ENCODE data around the gene COL11A2. TPM values are rescaled to one million over a fixed set of nuclear protein-coding genes. Genes with fewer than 3 reads are reported as not detected.
"Not testable (repeated sequence)": the region's sequence is repeated elsewhere in the genome, so short reads cannot be mapped to it uniquely, and the experiment has no call there.

COL11A2 gene
- polyA plus RNA-seq, 1 of the 3 experiments (the other 2 are of a cell fraction): 0.99 TPM

- no peaks in the 10 kb centered on the region for H3K79me2 ChIP-seq (ENCODE audit: insufficient read depth)
- H3F3A ChIP-seq (replicated peaks; ENCODE audit: insufficient read depth): no peaks in the 10 kb centered on the region
- no peaks in the 10 kb centered on the region for H3K4me1 ChIP-seq (ENCODE audit: control insufficient read depth in 1 of 2, insufficient read depth in 2 of 2, low read depth in 1 of 2, low read length in 1 of 2)
- no peak overlapping the region for H3K9ac ChIP-seq
- ChIA-PET POLR2A (no interaction called here), CTCF (interaction anchor here (0.6 to 6.8 kb wide), 7 partner anchors 11 to 1066 kb away, joined by 4 to 68 read pairs (median 22); no protein-coding TSS in a partner anchor)
- 0 out of 2 replicates have a peak, but pooled peaks cover 5% of the 10 kb centered on the region for H3K9me3 ChIP-seq
- no peak for TF ChIP-seq EP300 (IDR thresholded peaks at IDR 0.05; ENCODE audit: borderline replicate concordance in 1 of 2, low read depth in 1 of 2, low read length in 1 of 2)
- no peak for TF ChIP-seq MEF2A (IDR thresholded peaks at IDR 0.05; ENCODE audit: borderline replicate concordance, low read depth)
- TF ChIP-seq CTCF (IDR thresholded peaks at IDR 0.05): no peak
- no peak for TF ChIP-seq NFIC (IDR thresholded peaks at IDR 0.05; ENCODE audit: borderline replicate concordance)
- TF ChIP-seq FOXJ3 (CRISPR knock-in tag; IDR thresholded peaks at IDR 0.05): no peak
- no peak for TF ChIP-seq IRF3 (IDR thresholded peaks at IDR 0.05; ENCODE audit: low read depth, low read length)
- no peak for TF ChIP-seq SIN3A (IDR thresholded peaks at IDR 0.05; ENCODE audit: borderline replicate concordance, low read depth, low read length)
- TF ChIP-seq RCOR1 (IDR thresholded peaks at IDR 0.05; ENCODE audit: low read length): no peak
- TF ChIP-seq FOSL2 (IDR thresholded peaks at IDR 0.05; ENCODE audit: borderline replicate concordance, low read depth): no peak
- no peak for TF ChIP-seq FOXM1 (IDR thresholded peaks at IDR 0.05; ENCODE audit: low read depth)
- no peak for TF ChIP-seq YY1 (IDR thresholded peaks at IDR 0.05; ENCODE audit: low read depth)
- no peak for TF ChIP-seq USF2 (IDR thresholded peaks at IDR 0.05; ENCODE audit: borderline replicate concordance, low read depth, low read length)
- TF ChIP-seq EZH2phosphoT487 (IDR thresholded peaks at IDR 0.05; ENCODE audit: borderline replicate concordance, low read depth): no peak
- TF ChIP-seq ELF1 (IDR thresholded peaks at IDR 0.05): no peak
- TF ChIP-seq GABPA (IDR thresholded peaks at IDR 0.05; ENCODE audit: low read depth): no peak
- TF ChIP-seq POLR2AphosphoS5 (IDR thresholded peaks at IDR 0.05; ENCODE audit: low read depth, low read length): no peak
- TF ChIP-seq USF1 (IDR thresholded peaks at IDR 0.05; ENCODE audit: borderline replicate concordance, low read depth): no peak
- TF ChIP-seq RAD21 (IDR thresholded peaks at IDR 0.05; ENCODE audit: low read length): no peak
- TF ChIP-seq JUND (IDR thresholded peaks at IDR 0.05): no peak
- H3K4me2 ChIP-seq: no peak overlapping the region
- H3K27ac ChIP-seq (ENCODE audit: low read depth in 2 of 2, low read length in 1 of 2): no peak overlapping the region
- H3K9me2 ChIP-seq: no peaks in the 10 kb centered on the region
- H3K4me3 ChIP-seq (ENCODE audit: low read depth in 2 of 2, low read length in 1 of 2): no peak overlapping the region
- no peak overlapping the region for H2AFZ ChIP-seq (ENCODE audit: low read depth)
- no peaks in the 10 kb centered on the region for H3K36me3 ChIP-seq (replicated peaks in 1 of 2; ENCODE audit: control insufficient read depth in 1 of 2, insufficient read depth in 2 of 2, low read length in 1 of 2)
- H3K27me3 ChIP-seq (ENCODE audit: insufficient read depth): peaks cover 10% of the 10 kb centered on the region
- H4K20me1 ChIP-seq (ENCODE audit: insufficient read depth): no peaks in the 10 kb centered on the region
- DNase-seq: no peak
- 4% methylated on average over 1 of the region's 1 CpG for WGBS (ENCODE audit: low lambda C conversion rate)
These were observed 41.2 kb downstream of the COL11A2 start for GRCh38 chr6:33151050-33151449.

- peaks cover 15% of the 10 kb centered on the region for H3K27me3 ChIP-seq (ENCODE audit: insufficient read depth)
- POLR2A ChIA-PET: not testable (repeated sequence)
These were observed 41.7 kb downstream of the COL11A2 start for GRCh38 chr6:33150560-33150959.

More at GRCh38 chr6:33150560-33150959, 41.7 kb downstream of the COL11A2 start:
- H3K4me3 ChIP-seq (ENCODE audit: low read depth in 2 of 2, low read length in 1 of 2); H4K20me1 ChIP-seq (ENCODE audit: insufficient read depth); H3K4me1 ChIP-seq (ENCODE audit: control insufficient read depth in 1 of 2, insufficient read depth in 2 of 2, low read depth in 1 of 2, low read length in 1 of 2); H3K79me2 ChIP-seq (ENCODE audit: insufficient read depth); H3K9ac ChIP-seq; H3K36me3 ChIP-seq (replicated peaks in 1 of 2; ENCODE audit: control insufficient read depth in 1 of 2, insufficient read depth in 2 of 2, low read length in 1 of 2); DNase-seq; H3K9me2 ChIP-seq; H3F3A ChIP-seq (replicated peaks; ENCODE audit: insufficient read depth); H3K4me2 ChIP-seq; H2AFZ ChIP-seq (ENCODE audit: low read depth); H3K27ac ChIP-seq (ENCODE audit: low read depth in 2 of 2, low read length in 1 of 2); H3K9me3 ChIP-seq: not testable (repeated sequence)
- 44% methylated on average over 3 of the region's 3 CpGs for WGBS (ENCODE audit: low lambda C conversion rate)
- CTCF ChIA-PET: interaction anchor here (0.6 to 6.8 kb wide), 11 partner anchors 11 to 1065 kb away, joined by 4 to 68 read pairs (median 14); no protein-coding TSS in a partner anchor

All from SK-N-SH (cell line).